Measurements from ENCODE around the gene PNLDC1. TPM values are rescaled to one million over a fixed set of nuclear protein-coding genes. Genes with fewer than 3 reads are reported as not detected.
A peak's percentile ranks its signal among the peaks of the same experiment; 100 is the strongest.

PNLDC1 gene
- not detected for total RNA-seq
- long read RNA-seq, partial matches to known transcripts = 0 of 1 reads
- long read RNA-seq, other reads (novel, unspliced or antisense) = 1 of 1 reads

DNA sequence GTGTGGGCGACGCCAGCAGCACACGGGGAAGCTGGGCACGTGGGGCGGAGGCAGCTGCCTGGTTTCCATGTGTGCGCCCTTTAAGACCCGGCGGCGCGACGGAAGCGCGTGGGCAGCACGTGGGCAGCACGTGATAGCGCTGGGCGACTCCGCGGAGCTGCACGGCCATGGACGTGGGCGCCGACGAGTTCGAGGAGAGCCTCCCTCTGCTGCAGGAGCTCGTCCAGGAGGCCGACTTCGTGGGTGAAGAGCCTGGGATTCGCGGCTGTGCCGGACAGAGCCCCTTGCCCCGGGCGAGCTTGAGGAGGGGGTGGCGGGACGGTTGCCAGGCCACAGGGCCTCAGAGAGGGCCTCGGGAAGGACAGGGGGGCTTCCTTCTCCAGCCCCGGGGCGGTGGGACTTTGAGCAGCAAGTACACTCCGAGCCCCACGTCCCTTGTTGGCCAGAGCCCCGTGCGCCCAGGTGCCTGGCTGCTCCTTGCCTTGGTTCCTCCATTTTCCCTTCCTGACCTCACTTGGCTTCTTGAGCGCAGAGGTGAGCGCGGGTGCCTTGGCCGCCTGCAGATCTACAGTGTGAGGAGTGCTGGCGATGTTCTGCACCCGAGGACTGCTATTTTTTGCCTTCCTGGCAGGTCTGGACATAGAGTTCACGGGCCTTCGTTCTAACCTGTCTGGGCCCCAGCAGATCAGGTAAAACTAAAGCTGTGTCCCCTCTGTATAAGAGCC lies at the start of gene PNLDC1:
Gene PNLDC1, plus strand, starts transcription at position 136 of the 725 bp plus-strand sequence. Its CDS starts 32 bp downstream, at position 168.
- intact Hi-C loops (cut with DNase I) = no loop called here
- DNase-seq (ENCODE audit: low spot score) = no peak

DNA sequence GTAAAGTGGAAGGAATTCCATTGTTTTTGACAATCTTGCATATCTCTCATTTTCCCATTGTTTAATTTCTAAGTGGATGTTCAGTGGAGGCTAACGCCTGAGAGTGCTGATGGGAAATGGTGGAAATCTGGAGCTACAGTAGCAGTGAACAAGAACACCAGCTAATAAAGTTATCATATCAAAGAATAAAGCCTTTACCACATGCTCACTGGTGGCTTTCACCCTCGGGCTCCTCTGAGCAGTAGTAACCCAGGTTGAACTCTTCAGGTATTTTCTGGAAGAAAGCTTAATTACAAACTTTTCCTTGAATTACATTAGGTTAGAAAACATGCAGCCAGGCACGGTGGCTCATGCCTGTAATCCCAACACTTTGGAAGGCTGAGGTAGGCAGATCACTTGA lies 48.6 kb upstream of the PNLDC1 start:
- DNase-seq (ENCODE audit: low spot score) = no peak
- intact Hi-C loops (cut with DNase I) = no loop called here

DNA sequence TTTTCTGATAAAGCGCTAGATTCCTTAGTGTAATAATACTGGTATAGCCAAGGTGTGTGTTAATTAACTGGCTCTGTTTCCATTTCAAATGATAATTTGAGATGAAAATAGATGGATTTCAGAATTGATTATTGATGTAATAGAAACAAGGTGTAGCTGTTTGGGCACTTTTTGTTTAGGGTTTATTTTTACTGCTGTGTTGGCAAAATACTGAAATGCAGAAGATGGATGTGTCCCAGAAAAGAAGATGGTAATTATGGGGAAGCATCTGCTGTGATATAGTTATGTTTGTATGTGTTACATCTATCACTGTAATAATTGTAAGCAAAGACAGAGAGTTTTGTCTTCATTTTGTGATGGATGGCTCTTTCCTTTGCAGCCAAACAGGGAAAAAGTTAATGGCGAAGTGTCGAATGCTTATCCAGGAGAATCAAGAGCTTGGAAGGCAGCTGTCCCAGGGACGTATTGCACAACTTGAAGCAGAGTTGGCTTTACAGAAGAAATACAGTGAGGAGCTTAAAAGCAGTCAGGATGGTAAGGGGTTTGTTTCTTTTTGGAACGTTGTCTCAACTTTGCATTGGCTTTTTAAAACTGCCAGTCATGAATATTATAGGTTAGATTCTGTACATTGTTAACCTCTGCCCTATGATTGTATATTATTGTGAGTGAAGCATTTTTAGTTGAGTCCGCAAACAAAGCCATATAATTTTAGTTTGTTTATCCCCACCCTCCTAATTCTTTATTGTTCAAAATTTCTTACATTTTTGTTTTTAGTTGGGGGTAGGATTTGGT lies 46.8 kb upstream of the PNLDC1 start:
- DNase-seq (ENCODE audit: low spot score) = no peak
- intact Hi-C loops (cut with DNase I) = no loop called here

DNA sequence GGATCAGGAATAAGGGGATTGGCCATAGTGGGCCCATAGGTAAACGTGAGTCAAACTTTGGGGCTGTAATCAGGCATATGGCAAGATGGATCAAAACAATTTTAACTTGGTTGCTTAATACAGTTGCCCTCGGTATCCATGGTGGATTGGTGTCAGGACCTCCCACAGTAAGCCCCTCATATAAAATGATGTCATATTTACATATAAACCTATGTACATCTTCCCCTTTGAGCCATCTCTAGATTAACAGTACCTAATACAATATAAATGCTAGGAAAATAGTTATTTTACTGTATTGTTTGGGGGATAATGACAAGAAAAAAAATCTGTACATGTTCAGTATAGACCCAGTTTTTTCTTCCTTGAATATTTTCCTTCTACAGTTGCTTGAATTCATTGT lies 45.7 kb upstream of the PNLDC1 start:
- intact Hi-C loops (cut with DNase I) = no loop called here
- DNase-seq (ENCODE audit: low spot score) = no peak

DNA sequence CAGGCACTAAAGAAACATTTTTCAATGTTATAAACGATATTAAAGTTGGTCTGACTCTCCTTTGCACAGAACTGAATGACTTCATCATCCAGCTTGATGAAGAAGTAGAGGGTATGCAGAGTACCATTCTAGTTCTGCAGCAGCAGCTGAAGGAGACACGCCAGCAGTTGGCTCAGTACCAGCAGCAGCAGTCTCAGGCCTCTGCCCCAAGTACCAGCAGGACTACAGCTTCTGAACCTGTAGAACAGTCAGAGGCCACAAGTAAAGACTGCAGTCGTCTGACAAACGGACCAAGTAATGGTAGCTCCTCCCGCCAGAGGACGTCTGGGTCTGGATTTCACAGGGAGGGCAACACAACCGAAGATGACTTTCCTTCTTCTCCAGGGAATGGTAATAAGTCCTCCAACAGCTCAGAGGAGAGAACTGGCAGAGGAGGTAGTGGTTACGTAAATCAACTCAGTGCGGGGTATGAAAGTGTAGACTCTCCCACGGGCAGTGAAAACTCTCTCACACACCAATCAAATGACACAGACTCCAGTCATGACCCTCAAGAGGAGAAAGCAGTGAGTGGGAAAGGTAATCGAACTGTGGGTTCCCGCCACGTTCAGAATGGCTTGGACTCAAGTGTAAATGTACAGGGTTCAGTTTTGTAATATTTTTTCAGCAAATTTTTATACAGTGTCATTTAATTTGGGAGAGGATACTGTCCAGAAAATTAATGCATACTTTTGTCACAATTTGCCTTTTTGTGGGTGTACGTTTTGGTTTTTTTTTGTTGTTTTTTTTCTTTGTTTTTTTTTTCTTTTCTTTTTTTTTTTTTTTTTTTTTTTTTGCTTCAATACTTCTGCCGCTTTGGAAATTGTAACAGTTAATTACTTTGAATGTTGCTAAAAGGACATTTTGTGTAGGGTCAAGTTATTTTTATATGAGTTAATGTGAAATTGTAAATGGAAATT lies 44.8 kb upstream of the PNLDC1 start:
- DNase-seq (ENCODE audit: low spot score) = no peak
- intact Hi-C loops (cut with DNase I) = no loop called here

GRCh38 chr6:159756508-159756907 lies 43.6 kb upstream of the PNLDC1 start:
- no peak for DNase-seq (ENCODE audit: low spot score)
- intact Hi-C loops (cut with DNase I) = no loop called here

- DNase-seq (ENCODE audit: low spot score) = no peak
- intact Hi-C loops (cut with DNase I) = no loop called here
Observed at GRCh38 chr6:159758031-159759001, 41.8 kb upstream of the PNLDC1 start.

DNA sequence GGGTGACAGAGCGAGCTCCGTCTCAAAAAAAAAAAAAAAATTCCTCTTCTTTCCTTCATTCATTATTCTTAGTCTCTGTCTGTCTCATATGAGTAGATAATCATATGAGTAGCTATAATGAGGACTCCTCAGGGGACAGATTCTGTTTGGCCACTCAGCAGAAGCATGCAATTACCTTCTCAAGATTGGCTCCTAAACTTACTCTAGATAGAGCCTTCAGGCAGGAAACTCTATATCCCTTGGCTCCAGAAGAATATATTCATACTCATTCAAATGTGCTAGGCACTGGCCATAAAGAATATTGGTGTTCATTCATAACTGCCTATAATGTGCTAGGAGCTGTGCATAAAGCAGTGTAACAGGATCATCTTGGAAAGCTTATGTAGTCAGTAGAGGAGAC lies 40.4 kb upstream of the PNLDC1 start:
- DNase-seq (ENCODE audit: low spot score) = no peak
- intact Hi-C loops (cut with DNase I) = loop anchor here (2.0 kb wide), 1 partner anchor 33 kb away; the partner anchor contains the start of gene WTAP

DNA sequence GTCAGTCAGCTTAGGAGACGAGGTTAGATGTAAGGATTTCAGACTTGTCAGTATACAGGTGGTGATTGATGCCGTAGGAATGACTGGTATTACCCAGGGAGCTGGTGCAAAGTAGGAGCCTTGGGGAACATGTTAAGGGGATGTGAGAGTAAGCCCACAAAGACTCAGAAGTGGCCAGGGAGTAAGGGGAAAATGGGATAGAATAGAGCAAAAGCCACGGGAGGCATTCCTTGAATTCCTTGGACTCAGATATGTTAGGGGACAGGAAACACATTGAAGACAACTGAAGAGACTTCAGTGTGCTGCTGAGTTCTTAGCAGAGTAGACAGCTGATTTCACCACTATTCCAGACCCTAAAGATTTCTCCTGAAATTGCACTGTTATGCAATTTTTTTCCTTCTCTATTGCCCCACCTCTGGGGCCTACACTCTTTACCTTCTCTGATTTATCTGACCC lies 39.4 kb upstream of the PNLDC1 start:
- DNase-seq (ENCODE audit: low spot score) = no peak

GRCh38 chr6:159761129-159761872 lies 38.8 kb upstream of the PNLDC1 start:
- no peak for DNase-seq (ENCODE audit: low spot score)
- intact Hi-C loops (cut with DNase I) = loop anchor here (2.0 kb wide), 1 partner anchor 34 kb away; the partner anchor contains the start of gene WTAP

More for the DNA sequence above, 39.4 kb upstream of the PNLDC1 start:
- intact Hi-C loops (cut with DNase I) = loop anchor here (2.0 kb wide), 1 partner anchor 34 kb away; the partner anchor contains the start of gene WTAP

- DNase-seq (ENCODE audit: low spot score) = peak; percentile 98
- intact Hi-C loops (cut with DNase I) = loop anchor here (2.0 kb wide), 2 partner anchors 27 to 35 kb away; partner anchors contain the start of genes TCP1 and WTAP
Observed at GRCh38 chr6:159761873-159762680, 38.0 kb upstream of the PNLDC1 start, which contains the start of gene ACAT2. Gene ACAT2, plus strand, starts transcription at chr6:159762045. Its CDS starts 43 bp downstream, at chr6:159762088.

DNA sequence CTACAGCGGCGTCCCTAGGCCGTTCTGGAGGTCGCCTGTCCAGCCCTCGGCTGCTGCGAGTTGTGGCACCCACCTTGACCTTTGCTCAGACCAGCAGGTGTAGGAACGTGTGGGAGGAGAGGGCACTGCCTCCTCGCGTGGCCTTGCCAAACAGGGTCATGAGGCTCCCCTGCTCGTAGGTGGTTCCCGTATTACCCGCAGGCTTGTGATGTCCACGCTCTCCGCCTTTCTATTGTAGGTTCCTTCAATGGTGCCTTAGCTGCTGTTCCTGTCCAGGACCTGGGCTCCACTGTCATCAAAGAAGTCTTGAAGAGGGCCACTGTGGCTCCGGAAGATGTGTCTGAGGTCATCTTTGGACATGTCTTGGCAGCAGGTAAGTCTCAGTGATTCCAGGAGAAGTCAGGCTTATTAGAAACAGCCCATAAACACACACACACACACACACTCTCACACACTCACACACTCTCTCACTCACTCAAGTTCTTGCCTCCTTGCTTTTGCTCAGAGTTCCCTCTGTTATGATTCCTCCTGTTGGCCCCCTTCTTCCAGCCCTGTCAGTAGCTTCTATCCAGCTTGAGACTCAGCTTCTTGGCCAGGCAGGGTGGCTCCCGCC lies 37.3 kb upstream of the PNLDC1 start:
- intact Hi-C loops (cut with DNase I) = loop anchor here (2.0 kb wide), 1 partner anchor 26 kb away; the partner anchor contains the start of gene TCP1
- peak; percentile 75 for DNase-seq (ENCODE audit: low spot score)

DNA sequence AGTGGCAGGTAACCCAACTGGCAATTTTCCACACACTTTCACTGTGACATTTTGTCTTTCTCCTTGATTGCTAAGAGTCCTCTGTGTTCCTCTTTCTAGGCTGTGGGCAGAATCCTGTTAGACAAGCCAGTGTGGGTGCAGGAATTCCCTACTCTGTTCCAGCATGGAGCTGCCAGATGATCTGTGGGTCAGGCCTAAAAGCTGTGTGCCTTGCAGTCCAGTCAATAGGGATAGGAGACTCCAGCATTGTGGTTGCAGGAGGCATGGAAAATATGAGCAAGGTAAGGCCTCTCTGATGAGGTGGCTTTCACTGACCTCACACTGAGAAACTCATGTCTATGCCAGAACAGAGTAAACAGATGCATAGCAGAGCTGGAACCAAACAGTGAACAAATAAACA lies 33.2 kb upstream of the PNLDC1 start:
- intact Hi-C loops (cut with DNase I) = no loop called here
- no peak for DNase-seq (ENCODE audit: low spot score)

GRCh38 chr6:159769470-159769869 lies 30.6 kb upstream of the PNLDC1 start:
- DNase-seq (ENCODE audit: low spot score) = no peak
- intact Hi-C loops (cut with DNase I) = no loop called here

- intact Hi-C loops (cut with DNase I) = no loop called here
- no peak for DNase-seq (ENCODE audit: low spot score)
Observed at GRCh38 chr6:159772196-159772595, 27.9 kb upstream of the PNLDC1 start.

Data from cardiac septum (tissue), 1 donor.